GM23248 (cell line): ENCODE results near the gene BOLL. TPM values are rescaled to one million over a fixed set of nuclear protein-coding genes. Genes with fewer than 3 reads are reported as not detected.

Source experiments
- DNase-seq: peaks from one replicate; pipeline ENCODE4 v3.0.0-alpha.2; 2015
- H2AFZ ChIP-seq: fragments of 200-600 bp; sonication (generic); 2 replicates; pipeline ENCODE4 v1.6.1; 2016; ENCODE audit warnings: antibody characterized with exemption
- H3F3A ChIP-seq: fragments of 200-600 bp; sonication (generic); 2 replicates; pipeline ENCODE4 v1.6.1; 2016; ENCODE audit warnings: mild to moderate bottlenecking, antibody characterized with exemption, mixed run types; ENCODE audit not compliant: insufficient read depth
- H3K27ac ChIP-seq: fragments of 200-600 bp; sonication (generic); 2 replicates; pipeline ENCODE4 v1.5.1; 2016; ENCODE audit warnings: mild to moderate bottlenecking
- H3K27me3 ChIP-seq: fragments of 200-600 bp; sonication (generic); replicated peaks from 2 replicates; pipeline ENCODE4 v1.6.1; 2016; ENCODE audit warnings: mild to moderate bottlenecking; ENCODE audit not compliant: insufficient read depth
- H3K36me3 ChIP-seq: fragments of 200-600 bp; sonication (generic); 2 replicates; pipeline ENCODE4 v1.6.1; 2016; ENCODE audit warnings: low read depth, mild to moderate bottlenecking
- H3K4me1 ChIP-seq: fragments of 200-600 bp; sonication (generic); 2 replicates; pipeline ENCODE4 v1.6.1; 2016; ENCODE audit warnings: mild to moderate bottlenecking; ENCODE audit not compliant: insufficient read depth
- H3K4me2 ChIP-seq: fragments of 200-600 bp; sonication (generic); one replicate; pipeline ENCODE4 v1.6.1; 2016; ENCODE audit warnings: mild to moderate bottlenecking; ENCODE audit not compliant: unreplicated experiment
- H3K4me3 ChIP-seq: fragments of 200-600 bp; sonication (generic); 2 replicates; pipeline ENCODE4 v1.5.1; 2016; ENCODE audit warnings: mild to moderate bottlenecking
- H3K79me2 ChIP-seq: fragments of 200-600 bp; sonication (generic); 2 replicates; pipeline ENCODE4 v1.6.1; 2016; ENCODE audit warnings: mild to moderate bottlenecking; ENCODE audit not compliant: insufficient read depth
- H3K9ac ChIP-seq: fragments of 200-600 bp; sonication (generic); 2 replicates; pipeline ENCODE4 v1.6.1; 2016; ENCODE audit warnings: mild to moderate bottlenecking
- H3K9me2 ChIP-seq: fragments of 200-600 bp; sonication (generic); 2 replicates; pipeline ENCODE4 v1.6.1; 2016; ENCODE audit warnings: mixed run types, mild to moderate bottlenecking, moderate library complexity; ENCODE audit not compliant: insufficient read depth
- H3K9me3 ChIP-seq: fragments of 200-600 bp; sonication (generic); one replicate; pipeline ENCODE4 v1.6.1; 2017; ENCODE audit warnings: low read depth
- H4K20me1 ChIP-seq: fragments of 200-600 bp; sonication (generic); 2 replicates; pipeline ENCODE4 v1.6.0; 2016; ENCODE audit not compliant: insufficient read depth
- EZH2 ChIP-seq: fragments of 200-600 bp; sonication (generic); IDR thresholded peaks from 2 replicates; pipeline ENCODE4 v1.6.1; 2018; ENCODE audit warnings: antibody characterized with exemption, mild to moderate bottlenecking; ENCODE audit not compliant: insufficient read depth, poor library complexity, severe bottlenecking
- EZH2phosphoT487 ChIP-seq: fragments of 200-600 bp; sonication (generic); IDR thresholded peaks from 2 replicates; pipeline ENCODE4 v1.6.1; 2018; ENCODE audit warnings: antibody characterized with exemption, moderate library complexity, mild to moderate bottlenecking, low read depth; ENCODE audit not compliant: insufficient read depth
- WGBS, 2 experiments: methylation state at CpG; one replicate each; pipeline ENCODE4 v1.1.6; 2015 to 2017; ENCODE audit warnings: low lambda C conversion rate in 2 of 2, low coverage in 1 of 2; ENCODE audit errors: missing lambda C conversion rate in 2 of 2; 5-methylcytosine and 5-hydroxymethylcytosine counted together
- in situ Hi-C: fragments of 300-500 bp; cut with MboI; formaldehyde crosslinking; loops from 2 replicates; pipeline ENCODE4 v1.15.0; 2020
- polyA plus RNA-seq: library from polyadenylated mRNA; unstranded; fragments of >200 nt; fragmentation: Nextera tagmentation; extraction: Ambion mirVana; gene quantifications from 2 replicates; pipeline ENCODE4 v1.2.1, GENCODE V29; 2016
- total RNA-seq: library from RNA; depleted of rRNA; stranded (reverse); fragments of >200 nt; shearing (Covaris generic); gene quantifications from 2 replicates; pipeline ENCODE4 v1.2.3, GENCODE V29; 2014

Gene BOLL
- total and polyA plus RNA-seq, 2 experiments from 2014 or later = not detected

DNA sequence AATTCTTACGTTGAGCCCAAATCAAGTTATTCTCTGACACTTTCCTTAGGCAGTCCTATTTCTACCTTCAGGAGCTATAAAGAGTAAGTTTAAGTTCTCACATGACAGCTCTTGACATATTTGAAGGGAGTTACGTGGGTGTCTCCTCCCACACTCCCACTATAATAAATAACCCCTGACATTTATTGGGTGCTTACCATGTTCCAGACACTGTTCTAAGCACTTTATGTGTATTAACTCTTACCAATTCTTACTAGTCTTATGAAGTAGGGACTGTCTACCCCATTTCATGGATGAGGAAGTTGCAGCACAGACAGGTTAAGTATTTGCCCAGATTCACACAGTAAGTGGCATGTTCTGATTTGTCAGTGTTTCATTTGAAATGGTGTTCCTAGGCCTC lies 37.2 kb upstream of the BOLL start:
- TF ChIP-seq EZH2 (no peak), EZH2phosphoT487 (no peak)
- in situ Hi-C loops = no loop called here
- no peak for DNase-seq
- H2AFZ ChIP-seq = no peak overlapping the region
- no peaks in the 10 kb centered on the region for H3F3A ChIP-seq
- H3K9ac ChIP-seq = no peak overlapping the region
- H3K4me2 ChIP-seq = no peak overlapping the region
- no peaks in the 10 kb centered on the region for H3K27me3 ChIP-seq
- no peaks in the 10 kb centered on the region for H3K9me2 ChIP-seq
- no peaks in the 10 kb centered on the region for H3K36me3 ChIP-seq
- no peak overlapping the region for H3K4me3 ChIP-seq
- H3K9me3 ChIP-seq = no peaks in the 10 kb centered on the region
- H3K4me1 ChIP-seq = no peaks in the 10 kb centered on the region
- no peaks in the 10 kb centered on the region for H4K20me1 ChIP-seq
- H3K79me2 ChIP-seq = no peaks in the 10 kb centered on the region
- H3K27ac ChIP-seq = no peak overlapping the region
- WGBS, 2 experiments = 57 to 61% methylated on average over 2 of the region's 2 CpGs

DNA sequence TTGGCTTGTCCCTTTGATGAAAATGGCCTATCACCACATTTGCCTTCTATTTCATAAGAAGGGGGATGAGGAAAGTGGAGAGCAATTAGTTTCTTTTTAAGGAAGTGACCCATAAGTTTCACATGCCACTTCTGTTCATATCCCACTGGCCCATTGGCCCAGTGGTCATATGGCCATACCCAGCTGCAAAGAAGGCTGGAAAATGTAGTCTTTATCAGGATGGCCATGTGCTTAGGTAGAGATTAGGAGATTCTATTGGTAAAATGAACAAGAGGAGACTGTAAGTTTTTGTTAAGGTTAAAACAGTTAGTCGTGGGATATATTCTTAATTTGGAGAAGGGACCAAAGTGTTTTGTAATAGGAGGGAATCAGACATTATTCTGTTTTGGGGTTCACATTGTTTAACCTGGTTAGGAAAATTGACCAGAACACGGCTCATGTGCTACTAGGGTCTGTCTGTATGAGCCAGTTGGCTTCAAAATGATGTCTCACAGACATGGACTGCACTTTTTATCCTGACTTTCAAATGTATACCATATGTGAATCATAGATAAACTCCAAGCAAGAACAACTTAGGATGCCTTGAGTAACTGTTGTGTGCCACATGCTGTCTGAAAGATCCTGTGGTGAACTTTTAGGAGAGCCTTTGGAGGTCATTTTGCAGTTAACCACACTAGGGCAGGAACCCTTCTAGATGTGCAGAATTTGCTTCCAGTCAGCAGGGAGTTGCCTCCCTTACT lies 36.6 kb upstream of the BOLL start:
- Histone ChIP-seq H3K79me2 (no peaks in the 10 kb centered on the region), H3K4me2 (no peak overlapping the region), H3K9me3 (no peaks in the 10 kb centered on the region), H3K9me2 (no peaks in the 10 kb centered on the region), H3F3A (no peaks in the 10 kb centered on the region), H3K4me3 (no peak overlapping the region), H3K27me3 (no peaks in the 10 kb centered on the region), H3K36me3 (no peaks in the 10 kb centered on the region), H4K20me1 (no peaks in the 10 kb centered on the region), H3K9ac (no peak overlapping the region), H3K4me1 (no peaks in the 10 kb centered on the region), H3K27ac (no peak overlapping the region), H2AFZ (no peak overlapping the region)
- WGBS, 2 experiments = 61 to 67% methylated on average over 2 of the region's 2 CpGs
- DNase-seq = peak; percentile 17
- in situ Hi-C loops = no loop called here
- TF ChIP-seq EZH2phosphoT487 = no peak

DNA sequence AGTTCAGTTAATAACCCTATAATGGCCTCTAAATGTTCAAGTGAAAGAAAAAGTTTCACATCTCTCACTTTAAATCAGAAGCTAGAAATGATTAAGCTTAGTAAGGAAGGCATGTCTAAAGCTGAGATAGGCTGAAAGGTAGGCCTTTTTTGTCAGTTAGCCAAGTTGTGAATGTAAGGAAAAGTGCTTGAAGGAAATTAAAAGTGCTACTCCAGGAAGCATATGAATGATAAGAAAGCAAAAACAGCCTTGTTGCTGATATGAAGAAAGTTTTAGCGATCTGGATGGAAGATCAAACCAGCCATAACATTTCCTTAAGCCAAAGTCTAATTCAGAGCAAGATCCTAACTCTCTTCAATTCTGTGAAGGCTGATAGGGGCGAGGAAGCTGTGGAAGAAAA lies 29.4 kb upstream of the BOLL start:
- H2AFZ ChIP-seq = no peak overlapping the region
- no peak overlapping the region for H3K4me3 ChIP-seq
- no peaks in the 10 kb centered on the region for H3K9me2 ChIP-seq
- H4K20me1 ChIP-seq = no peaks in the 10 kb centered on the region
- WGBS, 2 experiments = 90 to 93% methylated on average over 2 of the region's 2 CpGs
- H3K4me1 ChIP-seq = no peaks in the 10 kb centered on the region
- H3K9ac ChIP-seq = no peak overlapping the region
- no peaks in the 10 kb centered on the region for H3K36me3 ChIP-seq
- H3K27ac ChIP-seq = no peak overlapping the region
- no peaks in the 10 kb centered on the region for H3F3A ChIP-seq
- no peak overlapping the region for H3K4me2 ChIP-seq
- no peaks in the 10 kb centered on the region for H3K79me2 ChIP-seq
- no peaks in the 10 kb centered on the region for H3K9me3 ChIP-seq
- no peaks in the 10 kb centered on the region for H3K27me3 ChIP-seq
- TF ChIP-seq EZH2 = no peak
- TF ChIP-seq EZH2phosphoT487 = no peak
- no peak for DNase-seq
- in situ Hi-C loops = no loop called here

DNA sequence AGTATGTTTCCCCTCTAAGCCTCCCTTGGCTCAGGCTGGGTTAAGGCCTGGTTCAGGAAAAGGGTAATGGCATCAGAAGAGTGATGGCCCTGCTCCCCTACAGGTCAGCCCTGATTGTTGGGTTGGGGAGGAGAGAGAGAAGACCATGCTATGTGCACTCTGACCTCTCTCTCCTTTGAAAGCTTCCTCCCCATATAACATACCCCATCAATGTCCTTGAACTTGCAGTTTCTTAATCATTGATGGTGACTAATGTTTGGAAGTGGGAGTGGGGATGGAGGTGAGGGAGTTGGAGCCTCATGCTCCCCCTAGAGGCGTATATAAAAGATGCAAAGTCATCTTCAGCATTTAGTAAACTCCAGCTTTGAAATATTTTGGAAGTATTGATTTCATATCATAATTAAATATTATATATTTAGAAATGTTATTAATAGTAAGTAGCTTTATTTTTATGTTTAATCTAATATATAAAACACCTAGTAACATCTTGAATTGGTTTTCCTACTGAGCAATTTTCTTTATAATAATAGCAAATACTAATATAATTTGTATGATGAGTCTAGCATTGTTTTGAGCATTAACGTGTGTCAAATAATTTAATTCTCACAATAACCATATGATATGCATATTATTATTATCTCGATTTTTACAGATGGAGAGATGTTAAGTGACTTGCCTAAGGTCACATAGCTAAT lies 28.1 kb upstream of the BOLL start:
- Histone ChIP-seq H3K4me3 (no peak overlapping the region), H3K36me3 (no peaks in the 10 kb centered on the region), H3K4me2 (no peak overlapping the region), H3K9me3 (no peaks in the 10 kb centered on the region), H3K27ac (no peak overlapping the region), H3K4me1 (no peaks in the 10 kb centered on the region), H2AFZ (no peak overlapping the region), H4K20me1 (no peaks in the 10 kb centered on the region), H3K9me2 (no peaks in the 10 kb centered on the region), H3K9ac (no peak overlapping the region), H3K79me2 (no peaks in the 10 kb centered on the region), H3K27me3 (no peaks in the 10 kb centered on the region), H3F3A (no peaks in the 10 kb centered on the region)
- TF ChIP-seq EZH2phosphoT487 = no peak
- no peak for TF ChIP-seq EZH2
- WGBS, 2 experiments = 30% methylated on average over 3 of the region's 3 CpGs
- in situ Hi-C loops = no loop called here
- peak; percentile 79 for DNase-seq
